ENCODE data around the gene DNLZ.

The DNLZ gene

GRCh38 chr9:136364942-136365774 lies 1.6 kb upstream of the DNLZ start:
- TF ChIP-seq CTCF (conservative IDR thresholded peaks at IDR 0.05; ENCODE audit: control insufficient read depth, insufficient read depth, low read depth, low read length) = no peak
- DNase-seq (ENCODE audit: low read depth) = no peak
- H3K4me3 ChIP-seq (ENCODE audit: control insufficient read depth, low read depth, low read length) = no peak overlapping the region

GRCh38 chr9:136363949-136364748 lies 605 bp upstream of the DNLZ start:
- H3K4me3 ChIP-seq (ENCODE audit: control insufficient read depth, low read depth, low read length) = no peak overlapping the region
- no peak for DNase-seq (ENCODE audit: low read depth)
- no peak for TF ChIP-seq CTCF (conservative IDR thresholded peaks at IDR 0.05; ENCODE audit: control insufficient read depth, insufficient read depth, low read depth, low read length)

GRCh38 chr9:136362450-136362784 lies 1.1 kb downstream of the DNLZ start:
- no peak overlapping the region for H3K4me3 ChIP-seq (ENCODE audit: control insufficient read depth, low read depth, low read length)
- no peak for DNase-seq (ENCODE audit: low read depth)
- no peak for TF ChIP-seq CTCF (conservative IDR thresholded peaks at IDR 0.05; ENCODE audit: control insufficient read depth, insufficient read depth, low read depth, low read length)

GRCh38 chr9:136361754-136362449 lies 1.6 kb downstream of the DNLZ start:
- peak; percentile 45 for DNase-seq (ENCODE audit: low read depth)
- TF ChIP-seq CTCF (conservative IDR thresholded peaks at IDR 0.05; ENCODE audit: control insufficient read depth, insufficient read depth, low read depth, low read length) = no peak
- H3K4me3 ChIP-seq (ENCODE audit: control insufficient read depth, low read depth, low read length) = no peak overlapping the region

- TF ChIP-seq CTCF (conservative IDR thresholded peaks at IDR 0.05; ENCODE audit: control insufficient read depth, insufficient read depth, low read depth, low read length) = no peak
- peak; percentile 36 for DNase-seq (ENCODE audit: low read depth)
- H3K4me3 ChIP-seq (ENCODE audit: control insufficient read depth, low read depth, low read length) = no peak overlapping the region
These were observed 2.3 kb downstream of the DNLZ start for GRCh38 chr9:136361047-136361753.
